ENCODE results near the gene SLC2A14. TPM values are rescaled to one million over a fixed set of nuclear protein-coding genes. Genes with fewer than 3 reads are reported as not detected.
"Not testable (repeated sequence)": the region's sequence is repeated elsewhere in the genome, so short reads cannot be mapped to it uniquely, and the experiment has no call there.

The SLC2A14 gene
- total RNA-seq (1 to 10 TPM; 4.3 to 8.1 (median 6.1) TPM), polyA plus RNA-seq (1 to 10 TPM; 6.3 to 8.0 TPM)

DNA sequence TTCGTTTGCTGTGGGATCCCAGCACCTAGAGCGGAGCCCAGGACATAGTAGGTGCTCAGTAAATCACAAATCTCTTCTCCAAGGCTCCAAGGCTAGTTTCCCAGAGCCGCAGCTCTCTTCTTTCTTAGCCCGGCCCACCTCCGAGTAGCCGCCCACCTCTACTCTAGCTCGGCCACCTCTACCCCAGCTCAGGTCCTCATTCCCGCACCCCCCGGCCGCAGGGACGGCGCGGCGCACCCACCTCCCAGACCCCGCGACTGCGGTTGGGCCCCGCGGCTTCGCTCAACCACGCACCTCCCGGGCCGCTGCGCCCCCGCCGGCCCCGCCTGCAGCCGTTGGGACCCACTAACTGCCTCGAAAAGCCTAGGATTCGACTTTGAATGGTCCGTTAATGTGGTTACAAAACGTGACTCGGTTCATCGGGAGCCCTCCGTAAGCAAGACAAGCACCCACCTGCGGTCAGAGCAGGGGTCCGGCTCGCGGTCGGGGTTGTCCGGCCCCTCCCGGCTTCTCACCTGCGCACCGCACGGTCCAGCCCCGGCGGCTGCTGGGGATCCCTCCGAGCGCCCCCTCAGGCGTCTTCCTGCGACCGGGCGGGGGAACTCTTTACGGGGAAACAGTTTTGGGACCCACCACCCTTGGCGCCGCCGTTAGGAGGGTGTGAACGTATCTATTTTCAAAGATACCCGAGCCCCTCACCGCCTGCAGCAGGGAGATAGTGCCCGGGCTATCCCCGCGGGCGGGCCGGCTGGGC lies at the start of gene SLC2A14:
Gene SLC2A14, minus strand, starts transcription at position 350 of the 754 bp plus-strand sequence. CDS start 3,035 bp downstream, outside the sequence.
- ATAC-seq (no peak), FAIRE-seq (no peak)

DNA sequence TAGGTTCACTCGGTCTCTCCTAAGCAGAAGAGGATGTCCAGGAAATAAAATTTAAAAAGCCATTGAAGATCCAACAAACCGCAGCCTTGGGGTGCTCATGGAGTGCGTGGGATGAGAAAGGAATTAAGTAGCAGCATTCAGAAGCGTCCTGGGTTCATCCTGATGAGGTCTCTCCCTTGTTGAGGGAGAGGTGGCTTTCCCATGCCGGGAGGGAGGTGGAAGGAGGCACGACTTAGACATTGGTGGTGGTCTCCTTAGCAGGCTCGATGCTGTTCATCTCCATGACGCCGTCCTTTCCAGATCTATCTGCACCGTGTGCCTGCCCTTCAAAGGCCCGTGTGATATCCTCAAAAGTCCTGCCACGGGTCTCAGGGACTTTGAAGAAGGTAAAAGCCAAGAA lies 48.5 kb upstream of the SLC2A14 start:
- H3K36me3 ChIP-seq; H3K27me3 ChIP-seq; H3K9me3 ChIP-seq; H3K4me3 ChIP-seq; FAIRE-seq; H3K4me1 ChIP-seq; H3K27ac ChIP-seq; intact Hi-C loops (cut with DNase I); DNase-seq; ATAC-seq: not testable (repeated sequence)
- whole genome bisulfite sequencing, 2 donors, result 76 to 77% methylated on average over 8 to 12 of the region's 12 CpGs

More for the DNA sequence above, at the start of gene SLC2A14:
- Histone ChIP-seq H3K36me3 (no peaks in the 10 kb centered on the region), H3K27me3 (no peaks in the 10 kb centered on the region), H3K27ac (no peak within 1 kb of the TSS), H3K9me3 (no peaks in the 10 kb centered on the region), H3K4me3 (no peak within 1 kb of the TSS), H3K4me1 (peaks cover 0 to 7% (median 0%) of the 10 kb centered on the region in 3 donors)
- intact Hi-C loops (cut with DNase I), result no loop called here
- TF ChIP-seq, protein P1, sequence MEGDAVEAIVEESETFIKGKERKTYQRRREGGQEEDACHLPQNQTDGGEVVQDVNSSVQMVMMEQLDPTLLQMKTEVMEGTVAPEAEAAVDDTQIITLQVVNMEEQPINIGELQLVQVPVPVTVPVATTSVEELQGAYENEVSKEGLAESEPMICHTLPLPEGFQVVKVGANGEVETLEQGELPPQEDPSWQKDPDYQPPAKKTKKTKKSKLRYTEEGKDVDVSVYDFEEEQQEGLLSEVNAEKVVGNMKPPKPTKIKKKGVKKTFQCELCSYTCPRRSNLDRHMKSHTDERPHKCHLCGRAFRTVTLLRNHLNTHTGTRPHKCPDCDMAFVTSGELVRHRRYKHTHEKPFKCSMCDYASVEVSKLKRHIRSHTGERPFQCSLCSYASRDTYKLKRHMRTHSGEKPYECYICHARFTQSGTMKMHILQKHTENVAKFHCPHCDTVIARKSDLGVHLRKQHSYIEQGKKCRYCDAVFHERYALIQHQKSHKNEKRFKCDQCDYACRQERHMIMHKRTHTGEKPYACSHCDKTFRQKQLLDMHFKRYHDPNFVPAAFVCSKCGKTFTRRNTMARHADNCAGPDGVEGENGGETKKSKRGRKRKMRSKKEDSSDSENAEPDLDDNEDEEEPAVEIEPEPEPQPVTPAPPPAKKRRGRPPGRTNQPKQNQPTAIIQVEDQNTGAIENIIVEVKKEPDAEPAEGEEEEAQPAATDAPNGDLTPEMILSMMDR (IDR thresholded peaks at IDR 0.05), result no peak
- peak in 1 of 6 donors; percentile 51 for DNase-seq
- 71 to 74% methylated on average over 65 of the region's 65 CpGs for WGBS, 2 donors

DNA sequence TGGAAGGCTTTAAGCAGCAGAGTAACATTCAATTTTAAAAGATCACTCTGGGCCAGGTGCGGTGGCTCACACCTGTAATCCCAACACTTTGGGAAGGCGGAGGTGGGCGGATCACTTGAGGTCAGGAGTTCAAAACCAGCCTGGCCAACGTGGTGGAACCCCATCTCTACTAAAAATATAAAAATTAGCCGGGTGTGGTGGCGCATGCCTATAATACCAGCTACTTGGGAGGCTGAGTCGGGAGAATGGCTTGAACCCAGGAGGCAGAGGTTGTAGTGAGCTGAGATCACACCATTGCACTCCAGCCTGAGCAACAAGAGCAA lies 45.5 kb upstream of the SLC2A14 start:
- H3K36me3 ChIP-seq; H3K9me3 ChIP-seq; FAIRE-seq; intact Hi-C loops (cut with DNase I); H3K27ac ChIP-seq; DNase-seq; H3K27me3 ChIP-seq; ATAC-seq; H3K4me1 ChIP-seq; H3K4me3 ChIP-seq: not testable (repeated sequence)
- WGBS, 2 donors, result 87 to 89% methylated on average over 7 of the region's 7 CpGs

DNA sequence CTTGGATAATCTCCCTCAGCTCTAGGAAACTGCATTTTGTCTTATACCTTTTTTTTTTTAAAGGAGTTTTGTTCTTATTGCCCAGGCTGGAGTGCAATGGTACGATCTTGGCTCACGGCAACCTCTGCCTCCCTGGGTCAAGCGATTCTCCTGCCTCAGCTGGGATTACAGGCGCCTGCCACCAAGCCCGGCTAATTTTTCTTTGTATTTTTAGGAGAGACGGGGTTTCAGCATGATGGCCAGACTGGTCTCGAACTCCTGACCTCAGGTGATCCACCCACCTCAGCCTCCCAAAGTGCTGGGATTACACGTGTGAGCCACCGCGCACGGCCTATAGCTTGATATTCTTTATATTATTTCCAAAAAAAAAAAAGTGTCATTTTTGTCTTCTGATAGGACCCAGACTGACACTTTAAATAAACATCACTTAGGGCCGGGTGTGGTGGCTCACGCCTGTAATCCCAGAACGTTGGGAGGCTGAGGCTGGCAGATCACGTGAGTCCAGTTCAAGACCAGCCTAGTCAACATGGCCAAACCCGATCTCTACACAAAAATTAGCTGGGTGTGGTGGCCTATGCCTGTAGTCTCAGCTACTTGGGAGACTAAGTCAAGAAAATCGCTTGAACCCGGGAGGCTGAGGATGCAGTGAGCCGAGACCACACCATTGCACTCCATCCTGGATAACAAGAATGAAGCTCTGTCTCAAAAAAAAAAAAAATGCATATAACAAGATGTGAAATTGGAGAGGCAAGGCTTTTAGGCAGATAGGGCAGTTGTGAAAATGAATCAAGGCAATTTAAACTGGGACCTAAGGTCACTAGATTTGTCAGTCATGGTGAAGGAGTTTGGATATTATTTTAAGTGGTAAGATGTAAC lies 44.9 kb upstream of the SLC2A14 start:
- FAIRE-seq (no peak), ATAC-seq (no peak), DNase-seq (no peak)
- no peak overlapping the region for H3K27ac ChIP-seq
- H3K27me3 ChIP-seq, result no peaks in the 10 kb centered on the region
- TF ChIP-seq, protein P1 (IDR thresholded peaks at IDR 0.05), result no peak
- intact Hi-C loops (cut with DNase I), result no loop called here
- WGBS, 2 donors, result 84 to 88% methylated on average over 19 of the region's 19 CpGs
- H3K4me1 ChIP-seq, result no peaks in the 10 kb centered on the region
- no peaks in the 10 kb centered on the region for H3K9me3 ChIP-seq
- H3K4me3 ChIP-seq, result no peak overlapping the region
- no peaks in the 10 kb centered on the region for H3K36me3 ChIP-seq

DNA sequence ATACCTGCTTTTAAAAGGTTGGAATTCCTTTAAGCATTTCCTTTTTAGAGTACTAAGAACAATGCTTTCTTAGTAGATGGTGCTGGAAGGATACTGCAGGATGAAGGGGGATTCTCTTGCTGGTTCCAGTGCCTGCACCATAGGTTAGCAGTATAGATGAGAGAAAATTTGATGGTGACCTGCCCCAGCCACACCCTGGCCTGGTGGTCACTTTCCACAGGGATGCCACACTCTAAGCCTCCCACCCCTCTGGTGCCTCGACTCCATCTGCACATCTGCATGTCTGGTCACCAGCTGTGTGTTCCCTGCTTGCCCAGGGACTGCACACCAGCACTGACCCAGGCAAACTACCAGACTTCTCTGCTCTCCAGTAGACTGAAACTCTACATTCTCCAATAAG lies 44.2 kb upstream of the SLC2A14 start:
- intact Hi-C loops (cut with DNase I), result no loop called here
- ATAC-seq (peak in 1 of 4 donors; percentile 11), DNase-seq (no peak), FAIRE-seq (no peak)
- Histone ChIP-seq H3K27me3 (no peaks in the 10 kb centered on the region), H3K27ac (no peak overlapping the region), H3K9me3 (no peaks in the 10 kb centered on the region), H3K36me3 (no peaks in the 10 kb centered on the region), H3K4me1 (no peaks in the 10 kb centered on the region), H3K4me3 (no peak overlapping the region)
- TF ChIP-seq, protein P1 (IDR thresholded peaks at IDR 0.05), result no peak
- WGBS, 2 donors, result 65 to 86% methylated on average over 1 of the region's 1 CpG
